ENCODE data around the gene NR6A1.

The NR6A1 gene

DNA sequence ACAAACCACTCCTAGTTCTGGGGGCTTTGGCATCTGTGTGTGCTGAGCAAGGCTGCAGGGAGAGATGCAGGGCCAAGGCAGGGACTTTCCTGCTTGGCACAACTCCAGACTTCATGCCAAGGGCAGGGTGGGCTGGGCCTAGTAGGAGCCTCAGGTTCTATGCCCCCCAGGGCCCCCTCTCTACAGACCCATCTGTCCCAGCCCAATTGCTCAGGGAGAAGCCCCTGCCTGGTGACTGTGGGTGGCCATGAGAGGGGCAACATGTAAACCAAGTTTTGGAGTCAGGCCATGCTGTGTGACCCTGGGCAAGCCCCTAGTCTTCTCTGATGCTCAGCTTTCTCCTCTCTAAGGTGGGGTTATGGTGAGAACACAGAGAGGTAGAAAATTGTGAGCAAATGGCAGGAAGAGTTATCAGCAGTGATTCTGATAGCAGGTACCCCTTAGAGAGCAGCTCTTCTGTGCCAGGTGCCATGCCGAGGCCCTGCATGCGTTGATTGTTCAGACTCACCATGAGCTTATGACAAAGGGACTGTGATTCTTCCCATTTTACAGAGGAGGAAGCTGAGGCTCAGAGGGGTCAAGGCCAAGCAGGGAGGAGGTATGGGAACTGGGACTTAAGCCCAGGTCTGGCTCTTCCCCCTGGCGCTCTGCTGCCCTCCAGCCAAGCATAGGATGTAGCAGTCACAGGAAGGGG is 11.0 kb upstream of the NR6A1 start:
- TF ChIP-seq, protein P1, sequence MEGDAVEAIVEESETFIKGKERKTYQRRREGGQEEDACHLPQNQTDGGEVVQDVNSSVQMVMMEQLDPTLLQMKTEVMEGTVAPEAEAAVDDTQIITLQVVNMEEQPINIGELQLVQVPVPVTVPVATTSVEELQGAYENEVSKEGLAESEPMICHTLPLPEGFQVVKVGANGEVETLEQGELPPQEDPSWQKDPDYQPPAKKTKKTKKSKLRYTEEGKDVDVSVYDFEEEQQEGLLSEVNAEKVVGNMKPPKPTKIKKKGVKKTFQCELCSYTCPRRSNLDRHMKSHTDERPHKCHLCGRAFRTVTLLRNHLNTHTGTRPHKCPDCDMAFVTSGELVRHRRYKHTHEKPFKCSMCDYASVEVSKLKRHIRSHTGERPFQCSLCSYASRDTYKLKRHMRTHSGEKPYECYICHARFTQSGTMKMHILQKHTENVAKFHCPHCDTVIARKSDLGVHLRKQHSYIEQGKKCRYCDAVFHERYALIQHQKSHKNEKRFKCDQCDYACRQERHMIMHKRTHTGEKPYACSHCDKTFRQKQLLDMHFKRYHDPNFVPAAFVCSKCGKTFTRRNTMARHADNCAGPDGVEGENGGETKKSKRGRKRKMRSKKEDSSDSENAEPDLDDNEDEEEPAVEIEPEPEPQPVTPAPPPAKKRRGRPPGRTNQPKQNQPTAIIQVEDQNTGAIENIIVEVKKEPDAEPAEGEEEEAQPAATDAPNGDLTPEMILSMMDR (IDR thresholded peaks at IDR 0.05; ENCODE audit: low read depth, low read length), result no peak
- H3K36me3 ChIP-seq, result no peaks in the 10 kb centered on the region
- peaks cover 8% of the 10 kb centered on the region for H3K27me3 ChIP-seq
- H3K9me3 ChIP-seq, result no peaks in the 10 kb centered on the region
- H3K4me3 ChIP-seq (ENCODE audit: low read depth, low read length), result no peak overlapping the region
- DNase-seq, result no peak
- no peaks in the 10 kb centered on the region for H3K4me1 ChIP-seq

DNA sequence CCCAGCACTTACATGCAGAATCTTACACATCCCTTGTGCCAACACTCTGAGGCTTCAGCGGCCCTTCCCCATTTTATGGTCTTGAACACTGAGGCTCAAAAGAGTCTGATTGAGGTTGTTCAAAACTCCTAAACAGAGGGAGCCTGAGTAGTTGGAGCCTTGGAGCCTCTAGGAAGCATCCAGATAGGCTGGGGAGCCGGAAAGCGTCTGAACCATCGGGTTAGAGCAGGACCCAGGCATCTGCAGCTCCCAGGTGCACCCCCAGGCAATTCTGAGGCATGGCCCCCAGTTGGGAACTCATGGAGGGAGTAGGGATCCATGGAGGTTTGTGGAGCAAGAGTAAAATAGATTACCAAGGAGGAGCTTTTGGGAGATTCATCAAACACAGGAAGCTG is 9.6 kb upstream of the NR6A1 start:
- Histone ChIP-seq H3K4me1 (no peaks in the 10 kb centered on the region), H3K36me3 (no peaks in the 10 kb centered on the region), H3K9me3 (no peaks in the 10 kb centered on the region), H3K27me3 (peaks cover 18% of the 10 kb centered on the region), H3K4me3 (ENCODE audit: low read depth, low read length) (no peak overlapping the region)
- no peak for DNase-seq
- TF ChIP-seq, protein P1 (IDR thresholded peaks at IDR 0.05; ENCODE audit: low read depth, low read length), result no peak

DNA sequence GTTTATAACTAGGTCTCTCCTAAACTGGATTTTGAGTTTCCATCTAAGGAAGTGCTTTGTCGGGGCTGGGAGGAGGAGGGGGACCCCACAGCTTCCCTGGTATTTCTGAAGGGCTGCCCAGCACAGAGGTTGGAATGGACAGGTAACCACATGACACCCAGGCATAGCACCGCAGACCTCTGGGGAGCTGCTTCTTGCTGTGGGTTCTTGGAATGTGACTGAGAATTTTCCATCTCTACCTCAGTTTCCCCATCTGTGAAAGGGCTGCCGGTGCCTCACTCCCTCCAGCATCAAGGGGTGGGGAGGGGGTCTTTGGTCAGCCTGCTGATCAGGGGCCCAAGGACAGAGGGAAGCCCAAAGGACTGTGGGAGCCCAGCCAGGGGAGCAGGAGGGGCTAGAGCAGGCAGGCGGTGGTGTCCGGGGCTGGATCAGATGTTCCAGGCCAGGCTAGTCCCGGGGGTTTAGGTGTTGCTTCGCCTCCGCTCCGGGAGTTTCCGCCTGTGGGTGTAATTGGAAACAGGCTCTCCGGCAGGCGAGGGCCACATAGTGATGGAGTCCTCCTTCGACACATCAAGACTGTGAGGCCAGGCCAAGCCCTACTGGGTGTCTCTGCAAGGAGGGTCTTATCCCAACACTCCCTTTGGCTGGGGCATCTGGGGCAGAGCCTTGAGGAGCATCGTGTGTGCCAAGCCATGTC is 9.1 kb upstream of the NR6A1 start:
- H3K4me3 ChIP-seq (ENCODE audit: low read depth, low read length), result no peak overlapping the region
- H3K9me3 ChIP-seq, result no peaks in the 10 kb centered on the region
- no peaks in the 10 kb centered on the region for H3K36me3 ChIP-seq
- TF ChIP-seq, protein P1 (IDR thresholded peaks at IDR 0.05; ENCODE audit: low read depth, low read length), result no peak
- no peak for DNase-seq
- H3K4me1 ChIP-seq, result no peaks in the 10 kb centered on the region
- peaks cover 18% of the 10 kb centered on the region for H3K27me3 ChIP-seq

DNA sequence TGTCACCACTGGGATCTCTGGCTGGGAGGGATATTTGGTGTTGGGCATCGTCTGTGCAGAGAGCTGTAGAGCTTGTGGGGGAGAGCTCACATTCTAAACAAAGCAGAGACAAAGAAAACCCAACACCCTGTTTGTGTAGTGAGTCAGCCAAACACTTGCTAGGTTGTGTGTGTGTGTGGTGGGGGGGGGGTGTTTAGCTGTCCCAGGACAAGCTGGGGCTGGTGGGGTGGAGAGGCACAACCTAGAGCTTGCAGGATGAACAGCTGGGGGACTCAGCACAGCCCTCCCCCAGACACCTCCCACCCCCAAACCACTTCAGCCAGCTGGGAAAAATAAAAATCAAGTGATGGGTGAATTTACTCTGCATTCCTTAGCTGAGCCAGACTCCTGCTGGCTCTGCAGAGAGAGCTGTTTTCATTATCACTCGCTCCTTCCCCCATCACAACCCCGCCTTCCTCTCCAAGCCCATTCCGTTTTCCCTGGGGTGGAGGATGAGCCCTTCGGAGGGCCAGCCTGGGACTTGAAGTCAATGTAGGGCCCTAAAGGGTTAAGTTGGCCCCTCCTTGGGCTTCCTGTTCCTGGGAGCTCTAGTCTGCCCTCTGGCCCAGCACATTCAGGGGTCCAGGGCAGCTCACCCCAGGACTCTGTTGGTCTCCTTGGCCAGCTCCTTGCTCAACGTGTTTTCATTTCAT is 8.4 kb upstream of the NR6A1 start:
- Histone ChIP-seq H3K4me1 (no peaks in the 10 kb centered on the region), H3K4me3 (ENCODE audit: low read depth, low read length) (no peak overlapping the region), H3K27me3 (peaks cover 18% of the 10 kb centered on the region), H3K9me3 (no peaks in the 10 kb centered on the region), H3K36me3 (no peaks in the 10 kb centered on the region)
- TF ChIP-seq, protein P1 (IDR thresholded peaks at IDR 0.05; ENCODE audit: low read depth, low read length), result no peak
- no peak for DNase-seq

DNA sequence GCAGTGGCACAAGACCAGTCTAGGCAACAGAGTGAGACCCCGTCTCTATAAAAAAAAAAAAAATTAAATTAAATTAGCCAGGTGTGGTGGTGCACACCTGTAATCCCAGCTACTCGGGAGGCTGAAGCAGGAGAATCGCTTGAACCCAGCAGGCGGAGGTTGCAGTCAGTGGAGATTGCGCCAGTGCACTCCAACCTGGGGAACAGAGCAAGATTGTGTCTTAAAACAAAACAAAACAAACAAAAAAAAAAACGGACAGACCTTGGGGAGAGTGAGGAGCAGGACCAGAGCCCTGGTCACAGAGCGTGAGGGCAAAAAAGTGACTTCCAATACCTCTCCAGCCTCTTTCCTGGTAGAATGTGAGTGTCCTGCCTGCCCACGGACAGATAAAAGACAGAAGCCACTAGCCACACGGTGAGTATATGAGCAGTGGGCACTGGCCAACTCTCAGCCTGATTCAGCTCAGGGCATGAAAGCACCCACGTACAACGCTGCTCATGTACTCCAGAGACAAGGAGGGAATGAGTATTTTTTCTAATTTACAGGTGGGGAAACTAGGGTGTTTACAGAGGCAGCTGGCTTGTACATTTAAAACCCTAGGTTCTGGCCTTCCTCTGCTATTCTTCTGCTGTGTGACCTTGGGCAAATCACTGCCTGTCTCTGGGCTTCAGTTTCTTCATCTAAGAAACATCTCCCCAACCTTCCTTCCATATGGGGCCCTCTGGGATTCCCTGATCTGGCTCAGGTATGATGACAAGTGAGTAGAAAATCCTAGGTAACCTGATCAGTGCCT is 7.7 kb upstream of the NR6A1 start:
- no peaks in the 10 kb centered on the region for H3K4me1 ChIP-seq

More for the DNA sequence above, 7.7 kb upstream of the NR6A1 start:
- H3K4me3 ChIP-seq (ENCODE audit: low read depth, low read length), result no peak overlapping the region
- H3K27me3 ChIP-seq, result peaks cover 18% of the 10 kb centered on the region
- no peaks in the 10 kb centered on the region for H3K9me3 ChIP-seq
- TF ChIP-seq, protein P1 (IDR thresholded peaks at IDR 0.05; ENCODE audit: low read depth, low read length), result no peak
- DNase-seq, result no peak
- no peaks in the 10 kb centered on the region for H3K36me3 ChIP-seq
